Smooth muscle cell (in vitro differentiated cells): Measurements from ENCODE around the gene EPS8L3. TPM values are rescaled to one million over a fixed set of nuclear protein-coding genes. Genes with fewer than 3 reads are reported as not detected.

Source experiments
- DNase-seq: peaks from one replicate; lab custom pipeline; 2025; ENCODE audit not compliant: unreplicated experiment; lab: John Stamatoyannopoulos, UW
- H2AFZ ChIP-seq: fragments of 200-600 bp; sonication (generic); 2 replicates; pipeline ENCODE4 v1.6.0; 2016; ENCODE audit warnings: antibody characterized with exemption, low read depth, mild to moderate bottlenecking
- H3F3A ChIP-seq: fragments of 200-600 bp; sonication (generic); 2 replicates; pipeline ENCODE4 v1.6.0; 2017; ENCODE audit warnings: antibody characterized with exemption, low read depth
- H3K27ac ChIP-seq: fragments of 200-600 bp; sonication (generic); 2 replicates; pipeline ENCODE4 v1.5.1; 2016; ENCODE audit warnings: low read depth, mild to moderate bottlenecking
- H3K27me3 ChIP-seq: fragments of 200-600 bp; sonication (generic); 2 replicates; pipeline ENCODE4 v1.6.1; 2016; ENCODE audit warnings: low read depth, mild to moderate bottlenecking
- H3K36me3 ChIP-seq: fragments of 200-600 bp; sonication (generic); 2 replicates; pipeline ENCODE4 v1.5.1; 2016; ENCODE audit warnings: low read depth
- H3K4me1 ChIP-seq: fragments of 200-600 bp; sonication (generic); 2 replicates; pipeline ENCODE4 v1.5.1; 2016; ENCODE audit warnings: low read depth
- H3K4me2 ChIP-seq: fragments of 200-600 bp; sonication (generic); 2 replicates; pipeline ENCODE4 v1.6.0; 2016; ENCODE audit warnings: mild to moderate bottlenecking
- H3K4me3 ChIP-seq: fragments of 200-600 bp; sonication (generic); 2 replicates; pipeline ENCODE4 v1.5.1; 2016; ENCODE audit warnings: mild to moderate bottlenecking
- H3K79me2 ChIP-seq: fragments of 200-600 bp; sonication (generic); 2 replicates; pipeline ENCODE4 v1.6.0; 2016; ENCODE audit warnings: low read depth, mild to moderate bottlenecking
- H3K9ac ChIP-seq: fragments of 200-600 bp; sonication (generic); 2 replicates; pipeline ENCODE4 v1.6.0; 2016; ENCODE audit warnings: low read depth
- H3K9me3 ChIP-seq: fragments of 200-600 bp; sonication (generic); replicated peaks from 2 replicates; pipeline ENCODE4 v1.5.1; 2016; ENCODE audit warnings: low read depth
- H4K20me1 ChIP-seq: fragments of 200-600 bp; sonication (generic); 2 replicates; pipeline ENCODE4 v1.6.0; 2016; ENCODE audit warnings: low read depth
- WGBS: methylation state at CpG from one replicate; pipeline ENCODE4 v1.1.7; 2016; ENCODE audit warnings: low lambda C conversion rate; 5-methylcytosine and 5-hydroxymethylcytosine counted together
- polyA plus RNA-seq: library from polyadenylated mRNA; unstranded; fragments of >200 nt; fragmentation: Nextera tagmentation; extraction: Ambion mirVana; gene quantifications from 2 replicates; pipeline ENCODE4 v1.2.1, GENCODE V29; 2016
- total RNA-seq: library from RNA; depleted of rRNA; stranded (reverse); fragments of >200 nt; gene quantifications from 2 replicates; pipeline ENCODE4 v1.2.3, GENCODE V29; 2014
- TF ChIP-seq, protein P1 (sequence below): fragments of 200-600 bp; sonication (generic); IDR thresholded peaks from 2 replicates; pipeline ENCODE4 v1.5.1; 2017; ENCODE audit warnings: borderline replicate concordance, mild to moderate bottlenecking, antibody characterized with exemption; ENCODE audit not compliant: insufficient read depth, poor library complexity, severe bottlenecking

Gene EPS8L3
- total and polyA plus RNA-seq, 2 experiments from 2014 or later, result not detected

DNA sequence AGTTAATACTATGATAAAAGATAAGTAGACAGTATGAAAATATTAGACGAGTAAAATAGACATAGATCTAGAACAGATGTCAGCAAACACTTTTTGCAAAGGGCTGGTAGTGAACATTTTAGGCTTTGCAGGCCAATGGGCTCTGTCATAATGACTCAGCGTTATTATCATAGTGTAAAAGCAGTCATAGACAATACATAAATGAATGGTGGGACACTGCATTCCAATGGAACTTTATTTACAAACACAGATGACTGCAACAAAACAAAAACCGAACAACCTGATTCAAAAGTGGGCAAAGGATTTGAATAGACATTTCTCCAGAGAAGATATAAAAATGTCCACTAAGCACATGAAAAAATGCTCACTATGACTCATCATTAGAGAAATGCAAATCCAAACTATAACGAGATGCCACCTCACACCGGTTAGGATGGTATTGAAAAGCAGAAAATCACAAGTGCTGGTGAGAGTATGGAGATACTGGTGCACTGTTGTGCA lies 44.3 kb downstream of the EPS8L3 start:
- Histone ChIP-seq H3K4me3 (no peak overlapping the region), H3K27ac (peak overlapping the region; percentile 23), H2AFZ (no peak overlapping the region), H3K9me3 (no peaks in the 10 kb centered on the region), H3K4me1 (no peaks in the 10 kb centered on the region), H3K4me2 (peak overlapping the region; percentile 24), H3K9ac (no peak overlapping the region), H3K27me3 (no peaks in the 10 kb centered on the region), H3K79me2 (no peaks in the 10 kb centered on the region), H3K36me3 (no peaks in the 10 kb centered on the region), H3F3A (no peaks in the 10 kb centered on the region), H4K20me1 (no peaks in the 10 kb centered on the region)
- TF ChIP-seq, protein P1, sequence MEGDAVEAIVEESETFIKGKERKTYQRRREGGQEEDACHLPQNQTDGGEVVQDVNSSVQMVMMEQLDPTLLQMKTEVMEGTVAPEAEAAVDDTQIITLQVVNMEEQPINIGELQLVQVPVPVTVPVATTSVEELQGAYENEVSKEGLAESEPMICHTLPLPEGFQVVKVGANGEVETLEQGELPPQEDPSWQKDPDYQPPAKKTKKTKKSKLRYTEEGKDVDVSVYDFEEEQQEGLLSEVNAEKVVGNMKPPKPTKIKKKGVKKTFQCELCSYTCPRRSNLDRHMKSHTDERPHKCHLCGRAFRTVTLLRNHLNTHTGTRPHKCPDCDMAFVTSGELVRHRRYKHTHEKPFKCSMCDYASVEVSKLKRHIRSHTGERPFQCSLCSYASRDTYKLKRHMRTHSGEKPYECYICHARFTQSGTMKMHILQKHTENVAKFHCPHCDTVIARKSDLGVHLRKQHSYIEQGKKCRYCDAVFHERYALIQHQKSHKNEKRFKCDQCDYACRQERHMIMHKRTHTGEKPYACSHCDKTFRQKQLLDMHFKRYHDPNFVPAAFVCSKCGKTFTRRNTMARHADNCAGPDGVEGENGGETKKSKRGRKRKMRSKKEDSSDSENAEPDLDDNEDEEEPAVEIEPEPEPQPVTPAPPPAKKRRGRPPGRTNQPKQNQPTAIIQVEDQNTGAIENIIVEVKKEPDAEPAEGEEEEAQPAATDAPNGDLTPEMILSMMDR, result no peak
- DNase-seq, result no peak
- 45% methylated on average over 5 of the region's 5 CpGs for WGBS

DNA sequence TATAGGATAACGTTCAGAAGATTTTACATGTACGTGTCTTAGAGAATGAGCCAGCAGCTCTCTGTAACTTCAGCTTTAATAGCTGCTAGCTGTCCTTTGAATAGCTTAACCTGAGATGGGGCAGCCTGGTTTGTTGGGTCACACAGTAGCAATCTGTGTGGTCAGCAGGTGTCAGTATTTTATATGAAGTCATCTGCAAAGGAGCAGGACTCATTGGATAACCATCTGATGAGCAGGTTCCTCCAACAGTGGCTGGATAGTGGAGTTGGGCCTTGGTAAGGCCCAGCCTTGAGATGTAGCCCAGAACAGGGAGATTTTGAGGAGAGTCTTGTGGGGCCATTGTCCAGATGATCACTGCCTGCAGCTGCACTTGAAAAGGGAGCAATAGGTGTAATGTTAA lies 45.2 kb downstream of the EPS8L3 start:
- Histone ChIP-seq H3K27ac (no peak overlapping the region), H3K4me2 (no peak overlapping the region), H3F3A (no peaks in the 10 kb centered on the region), H3K27me3 (no peaks in the 10 kb centered on the region), H3K36me3 (no peaks in the 10 kb centered on the region), H3K4me1 (no peaks in the 10 kb centered on the region), H3K4me3 (no peak overlapping the region), H3K79me2 (no peaks in the 10 kb centered on the region), H3K9me3 (no peaks in the 10 kb centered on the region), H4K20me1 (no peaks in the 10 kb centered on the region), H3K9ac (no peak overlapping the region), H2AFZ (no peak overlapping the region)
- TF ChIP-seq, protein P1, result no peak
- 95% methylated on average over 2 of the region's 2 CpGs for WGBS
- no peak for DNase-seq

DNA sequence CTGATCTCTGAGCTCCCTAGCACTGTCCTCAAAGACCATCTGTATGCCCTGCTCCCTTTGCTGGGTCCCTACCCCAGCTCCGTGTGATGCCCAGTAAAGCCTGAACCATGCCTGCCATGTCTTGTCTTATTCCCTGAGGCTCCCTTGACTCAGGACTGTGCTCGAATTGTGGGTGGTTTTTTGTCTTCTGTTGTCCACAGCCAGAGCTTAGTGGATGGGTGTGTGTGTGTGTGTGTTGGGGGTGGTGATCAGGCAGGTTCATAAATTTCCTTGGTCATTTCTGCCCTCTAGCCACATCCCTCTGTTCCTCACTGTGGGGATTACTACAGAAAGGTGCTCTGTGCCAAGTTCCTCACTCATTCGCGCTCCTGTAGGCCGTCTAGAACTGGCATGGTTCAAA lies 46.0 kb downstream of the EPS8L3 start:
- no peaks in the 10 kb centered on the region for H3F3A ChIP-seq
- no peaks in the 10 kb centered on the region for H3K27me3 ChIP-seq
- no peaks in the 10 kb centered on the region for H3K9me3 ChIP-seq
- DNase-seq, result no peak
- H3K9ac ChIP-seq, result no peak overlapping the region
- H3K4me2 ChIP-seq, result no peak overlapping the region
- no peaks in the 10 kb centered on the region for H4K20me1 ChIP-seq
- H3K36me3 ChIP-seq, result no peaks in the 10 kb centered on the region
- TF ChIP-seq, protein P1, result no peak
- no peaks in the 10 kb centered on the region for H3K79me2 ChIP-seq
- no peak overlapping the region for H2AFZ ChIP-seq
- H3K27ac ChIP-seq, result no peak overlapping the region
- no peaks in the 10 kb centered on the region for H3K4me1 ChIP-seq
- H3K4me3 ChIP-seq, result no peak overlapping the region
- WGBS, result 86% methylated on average over 5 of the region's 5 CpGs

DNA sequence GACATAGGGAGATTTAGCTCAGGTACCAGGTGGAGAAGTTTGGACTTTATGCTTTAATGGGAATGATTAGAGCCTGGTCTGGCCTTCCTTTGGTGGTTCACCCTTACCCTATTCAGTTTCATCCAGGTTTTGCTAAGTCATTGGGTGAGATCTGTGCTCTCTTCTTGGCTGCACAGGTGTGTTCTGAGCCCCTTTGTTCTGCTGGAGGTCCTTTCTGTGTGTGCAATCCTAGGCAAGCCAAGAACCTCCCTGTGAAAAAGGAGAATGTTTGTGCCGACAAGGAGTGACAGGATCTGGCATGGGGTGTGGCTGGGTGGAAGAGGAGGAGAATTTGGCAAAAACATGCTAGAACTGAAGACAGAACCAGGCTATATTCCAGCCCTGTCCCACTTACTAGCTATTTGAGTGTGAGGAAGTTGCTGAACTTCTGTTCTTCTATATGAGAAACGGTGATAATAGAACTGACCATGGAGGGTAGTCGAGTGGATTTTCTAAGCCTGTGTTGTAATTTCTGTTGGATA lies 47.1 kb downstream of the EPS8L3 start:
- Histone ChIP-seq H3K27ac (no peak overlapping the region), H3K4me2 (no peak overlapping the region), H3K36me3 (no peaks in the 10 kb centered on the region), H3K9me3 (no peaks in the 10 kb centered on the region), H3F3A (no peaks in the 10 kb centered on the region), H3K4me3 (no peak overlapping the region), H2AFZ (no peak overlapping the region), H3K79me2 (no peaks in the 10 kb centered on the region), H3K27me3 (no peaks in the 10 kb centered on the region), H4K20me1 (no peaks in the 10 kb centered on the region), H3K9ac (no peak overlapping the region), H3K4me1 (no peaks in the 10 kb centered on the region)
- TF ChIP-seq, protein P1, result no peak
- 89% methylated on average over 3 of the region's 3 CpGs for WGBS
- no peak for DNase-seq
